PC-9 (cell line): ENCODE data around the gene CREB3L1.

Source experiments
- EZH2 ChIP-seq: fragments of 200-600 bp; sonication (generic); IDR thresholded peaks from 2 replicates; pipeline ENCODE4 v1.8.0; 2017; ENCODE audit warnings: antibody characterized with exemption, low read depth
- TF ChIP-seq, protein P1 (sequence below): fragments of 200-600 bp; sonication (generic); conservative IDR thresholded peaks from 2 replicates; pipeline ENCODE4 v1.6.1; 2017; ENCODE audit warnings: mixed run types, antibody characterized with exemption, mild to moderate bottlenecking, moderate library complexity

DNA sequence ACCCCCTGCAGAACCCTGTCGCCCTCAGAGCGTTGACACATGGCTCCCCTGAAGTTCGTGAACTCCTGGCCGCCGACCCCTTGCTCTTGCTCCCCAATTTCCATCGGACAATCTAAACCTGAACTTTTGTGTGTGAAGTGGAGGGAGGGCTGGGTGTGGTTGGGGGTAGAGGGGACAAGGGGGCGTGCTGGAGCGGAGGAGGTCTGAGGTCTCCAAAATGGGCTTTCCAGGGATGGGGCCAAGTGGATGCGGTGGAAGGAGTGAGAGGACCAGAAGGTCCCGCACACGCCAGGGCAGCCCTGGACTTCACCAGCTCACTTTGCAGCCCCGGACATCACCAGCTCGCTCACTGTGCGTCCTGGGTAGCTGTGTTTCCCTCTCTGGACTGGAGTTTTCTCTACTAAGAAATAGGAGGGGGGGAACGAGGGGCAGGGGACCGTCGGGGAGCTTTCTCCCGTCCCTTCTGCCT lies 18.6 kb downstream of the CREB3L1 start:
- TF ChIP-seq, protein P1, sequence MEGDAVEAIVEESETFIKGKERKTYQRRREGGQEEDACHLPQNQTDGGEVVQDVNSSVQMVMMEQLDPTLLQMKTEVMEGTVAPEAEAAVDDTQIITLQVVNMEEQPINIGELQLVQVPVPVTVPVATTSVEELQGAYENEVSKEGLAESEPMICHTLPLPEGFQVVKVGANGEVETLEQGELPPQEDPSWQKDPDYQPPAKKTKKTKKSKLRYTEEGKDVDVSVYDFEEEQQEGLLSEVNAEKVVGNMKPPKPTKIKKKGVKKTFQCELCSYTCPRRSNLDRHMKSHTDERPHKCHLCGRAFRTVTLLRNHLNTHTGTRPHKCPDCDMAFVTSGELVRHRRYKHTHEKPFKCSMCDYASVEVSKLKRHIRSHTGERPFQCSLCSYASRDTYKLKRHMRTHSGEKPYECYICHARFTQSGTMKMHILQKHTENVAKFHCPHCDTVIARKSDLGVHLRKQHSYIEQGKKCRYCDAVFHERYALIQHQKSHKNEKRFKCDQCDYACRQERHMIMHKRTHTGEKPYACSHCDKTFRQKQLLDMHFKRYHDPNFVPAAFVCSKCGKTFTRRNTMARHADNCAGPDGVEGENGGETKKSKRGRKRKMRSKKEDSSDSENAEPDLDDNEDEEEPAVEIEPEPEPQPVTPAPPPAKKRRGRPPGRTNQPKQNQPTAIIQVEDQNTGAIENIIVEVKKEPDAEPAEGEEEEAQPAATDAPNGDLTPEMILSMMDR: no peak
- no peak for TF ChIP-seq EZH2
